Effector memory CD8-positive, alpha-beta T cell (primary cell): ENCODE data around the gene ESR2.
"Not testable (repeated sequence)": the region's sequence is repeated elsewhere in the genome, so short reads cannot be mapped to it uniquely, and the experiment has no call there.

Source experiments
- ATAC-seq: fragments of 150-1000 bp; cut with Tn5 transposase; replicated peaks from 2 replicates; pipeline ENCODE4 v1.10.0; 2021; ENCODE audit warnings: mild to moderate bottlenecking, moderate library complexity
- DNase-seq, 3 experiments: peaks; one replicate each; pipeline ENCODE4 v3.0.0; 2021
- H3K27ac Mint-ChIP-seq, 2 donors: one replicate each; pipeline ENCODE4 v1.8.0; 2022; ENCODE audit warnings: mild to moderate bottlenecking in 2 of 2, mixed read lengths in 2 of 2, moderate library complexity in 2 of 2
- H3K27me3 Mint-ChIP-seq, 2 donors: one replicate each; pipeline ENCODE4 v1.8.0; 2022; ENCODE audit warnings: mixed read lengths in 2 of 2
- H3K36me3 Mint-ChIP-seq: one replicate; pipeline ENCODE4 v1.8.0; 2022; ENCODE audit warnings: mild to moderate bottlenecking, moderate library complexity, mixed read lengths; ENCODE audit not compliant: insufficient read depth
- H3K4me1 Mint-ChIP-seq, 2 donors: one replicate each; pipeline ENCODE4 v1.8.0; 2022; ENCODE audit warnings: low read depth in 2 of 2, mixed read lengths in 2 of 2
- H3K4me3 Mint-ChIP-seq, 2 donors: one replicate each; pipeline ENCODE4 v1.8.0; 2022; ENCODE audit warnings: mild to moderate bottlenecking in 2 of 2, mixed read lengths in 2 of 2, moderate library complexity in 2 of 2
- H3K9me3 Mint-ChIP-seq, 2 donors: one replicate each; pipeline ENCODE4 v1.8.0; 2022; ENCODE audit warnings: mixed read lengths in 2 of 2

The ESR2 gene

DNA sequence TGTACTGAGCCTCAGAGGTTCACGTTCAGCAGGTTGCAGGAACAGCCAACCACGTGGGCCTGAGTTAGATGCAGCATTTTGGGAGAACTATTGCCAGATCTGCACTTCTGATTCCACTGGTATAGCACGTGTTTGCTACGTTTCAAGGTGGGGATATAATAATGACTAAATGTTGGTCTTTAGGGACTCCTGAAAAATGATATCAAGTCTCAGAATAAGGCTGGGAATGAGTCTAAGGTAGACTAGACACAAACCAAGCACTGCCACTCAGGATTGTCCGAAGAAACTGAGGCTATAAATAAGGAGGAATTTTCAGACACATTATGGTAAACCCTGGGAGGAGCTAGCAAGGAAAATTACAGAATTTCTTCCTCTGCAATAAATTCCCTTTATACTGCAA lies 98.1 kb downstream of the ESR2 start:
- H3K4me1 Mint-ChIP-seq, result peaks cover 23 to 45% of the 10 kb centered on the region in 2 donors
- no peaks in the 10 kb centered on the region for H3K27me3 Mint-ChIP-seq
- no peaks in the 10 kb centered on the region for H3K9me3 Mint-ChIP-seq
- H3K27ac Mint-ChIP-seq, result peak overlapping the region; percentile 38 to 86
- DNase-seq (no peak), ATAC-seq (no peak)
- no peak overlapping the region for H3K4me3 Mint-ChIP-seq
- peaks cover 32% of the 10 kb centered on the region for H3K36me3 Mint-ChIP-seq

DNA sequence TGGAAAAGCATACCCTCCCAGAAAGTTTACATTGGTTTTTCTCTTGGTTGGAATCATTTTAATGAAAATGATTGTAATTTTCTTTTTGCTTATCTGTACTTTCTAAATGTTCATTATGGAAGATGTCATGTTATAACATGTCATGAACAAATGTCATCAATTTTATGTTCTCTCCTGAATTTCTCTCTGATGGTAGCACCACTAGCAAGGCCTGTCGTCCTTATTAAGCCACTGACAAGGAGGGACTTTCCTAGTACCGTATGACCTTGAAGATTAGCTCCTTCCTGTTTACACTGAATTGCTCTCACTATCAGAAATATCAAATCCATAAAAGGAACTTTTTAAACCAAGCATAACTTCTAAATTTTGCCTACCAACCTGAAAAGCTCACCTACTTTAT lies 99.0 kb downstream of the ESR2 start:
- DNase-seq, result no peak
- no peak overlapping the region for H3K4me3 Mint-ChIP-seq
- peaks cover 39% of the 10 kb centered on the region for H3K36me3 Mint-ChIP-seq
- no peaks in the 10 kb centered on the region for H3K9me3 Mint-ChIP-seq
- H3K27me3 Mint-ChIP-seq, result no peaks in the 10 kb centered on the region
- peak overlapping the region; percentile 52 to 86 for H3K27ac Mint-ChIP-seq
- peaks cover 23 to 45% of the 10 kb centered on the region in 2 donors for H3K4me1 Mint-ChIP-seq
- peak; percentile 70 for ATAC-seq

DNA sequence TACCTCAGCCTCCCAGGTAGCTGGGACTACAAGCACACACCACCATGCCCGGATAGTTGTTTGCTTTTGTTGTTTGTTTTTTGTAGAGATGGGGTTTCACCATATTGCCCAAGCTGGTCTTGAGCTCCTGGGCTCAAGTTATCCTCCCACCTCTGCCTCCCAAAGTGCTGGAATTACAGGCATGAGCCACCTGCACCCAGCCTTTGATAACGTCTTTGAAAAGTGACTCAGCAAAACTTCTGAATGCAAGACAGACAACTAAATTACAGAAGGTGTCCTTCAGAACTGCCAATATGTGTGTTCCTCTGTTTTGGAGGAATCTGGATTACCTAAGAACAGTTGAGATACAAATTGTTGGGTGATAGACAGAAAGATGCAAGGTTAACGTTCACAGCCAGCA lies 99.8 kb downstream of the ESR2 start:
- DNase-seq (no peak), ATAC-seq (no peak)
- Mint-ChIP-seq H3K27ac (peak overlapping the region; percentile 52 to 86), H3K9me3 (no peaks in the 10 kb centered on the region), H3K27me3 (no peaks in the 10 kb centered on the region), H3K4me1 (peaks cover 23 to 45% of the 10 kb centered on the region in 2 donors), H3K4me3 (no peak overlapping the region), H3K36me3 (peaks cover 46% of the 10 kb centered on the region)

DNA sequence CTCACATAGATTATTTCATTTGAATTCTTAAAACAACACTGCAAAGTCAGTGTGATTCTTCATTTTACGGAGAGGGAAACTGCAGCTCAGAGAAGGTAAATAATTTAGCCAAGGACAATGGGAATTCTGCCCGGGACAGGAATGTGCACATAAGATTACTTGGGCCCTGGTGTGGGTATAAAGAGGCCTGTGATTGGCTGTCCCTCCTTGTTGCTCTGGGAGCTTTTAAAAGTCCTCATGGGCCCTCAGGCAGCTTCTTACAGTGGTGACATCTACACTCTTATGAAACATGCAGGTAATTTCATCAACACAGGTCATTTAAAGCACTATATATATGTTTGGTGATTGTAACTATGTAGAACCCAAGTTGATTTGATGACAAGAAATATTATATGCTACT lies 100.3 kb downstream of the ESR2 start:
- Mint-ChIP-seq H3K4me1 (peaks cover 23 to 41% of the 10 kb centered on the region in 2 donors), H3K27ac (peak overlapping the region; percentile 52 to 86), H3K27me3 (no peaks in the 10 kb centered on the region), H3K4me3 (no peak overlapping the region), H3K36me3 (peaks cover 51% of the 10 kb centered on the region), H3K9me3 (no peaks in the 10 kb centered on the region)
- no peak for DNase-seq
- no peak for ATAC-seq

DNA sequence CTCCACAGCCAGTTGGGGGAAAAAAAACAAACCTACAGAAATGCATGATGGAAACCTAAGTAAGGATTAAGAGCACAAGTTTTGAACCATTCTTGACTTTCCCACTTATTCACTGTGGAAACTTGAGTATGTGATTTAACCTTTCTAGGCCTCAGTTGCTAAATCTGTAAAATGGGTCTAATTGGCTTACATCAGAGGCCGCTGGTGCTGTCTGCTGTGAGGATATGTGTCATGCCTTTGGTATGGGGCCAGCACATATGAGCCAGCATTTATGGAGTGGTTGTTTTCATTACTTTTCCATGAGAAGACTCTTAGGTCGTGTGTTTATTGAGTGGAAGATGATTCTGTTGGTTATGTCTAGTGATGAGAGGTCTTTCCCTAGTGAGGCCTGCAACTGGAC lies 102.4 kb downstream of the ESR2 start:
- Mint-ChIP-seq H3K4me3 (no peak overlapping the region), H3K4me1 (peaks cover 20 to 32% of the 10 kb centered on the region in 2 donors), H3K27ac (peak overlapping the region in 1 of 2 donors; percentile 26), H3K36me3 (peaks cover 61% of the 10 kb centered on the region), H3K27me3 (no peaks in the 10 kb centered on the region), H3K9me3 (no peaks in the 10 kb centered on the region)
- DNase-seq (no peak), ATAC-seq (no peak)

DNA sequence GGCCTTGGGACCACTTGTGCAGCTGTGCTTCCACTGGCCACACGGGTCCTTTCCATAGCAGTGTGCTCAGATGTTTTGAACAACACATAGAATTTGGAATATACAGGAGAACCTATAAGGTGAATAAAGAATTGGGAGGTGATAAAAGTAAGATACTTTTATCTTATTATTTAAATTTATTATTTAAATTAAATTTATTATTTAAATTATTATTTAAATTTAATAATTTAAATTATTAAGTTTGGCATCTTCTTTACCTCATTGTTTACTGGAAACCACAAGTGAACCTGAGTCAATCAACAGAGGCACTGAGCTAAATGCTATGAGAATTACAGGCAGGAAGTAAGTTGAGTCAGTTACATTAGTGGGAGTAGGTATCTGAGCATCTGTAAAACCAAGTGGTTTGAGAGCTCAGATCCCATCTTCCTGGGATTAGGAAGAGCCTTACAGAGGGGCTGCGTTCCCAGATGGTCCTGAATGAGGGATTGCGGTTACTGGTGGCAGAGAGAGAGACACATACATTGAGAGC lies 103.1 kb downstream of the ESR2 start:
- ATAC-seq (no peak), DNase-seq (no peak)
- Mint-ChIP-seq H3K27ac (peak overlapping the region; percentile 9 to 38), H3K4me3 (no peak overlapping the region), H3K4me1 (peaks cover 20 to 32% of the 10 kb centered on the region in 2 donors), H3K9me3 (no peaks in the 10 kb centered on the region), H3K27me3 (no peaks in the 10 kb centered on the region), H3K36me3 (peaks cover 68% of the 10 kb centered on the region)

DNA sequence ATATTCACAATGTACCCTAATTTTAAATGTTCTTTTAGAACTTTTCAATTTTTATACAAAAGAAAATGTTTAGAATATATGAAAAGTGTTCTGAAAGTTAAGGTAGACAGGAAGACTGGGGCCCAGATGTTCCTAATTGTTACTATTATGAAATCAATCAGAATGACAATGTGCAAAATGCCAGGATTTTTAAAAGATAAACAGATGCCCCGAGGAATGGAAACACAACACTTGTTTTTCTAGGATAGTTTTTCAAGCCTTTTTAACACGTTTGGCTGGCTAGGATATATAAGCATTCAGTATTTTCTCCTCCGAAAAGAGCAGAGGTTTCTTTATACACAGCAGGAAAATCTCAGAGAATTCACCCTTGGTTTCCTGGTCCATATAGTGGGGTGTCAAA lies 106.8 kb downstream of the ESR2 start:
- DNase-seq (no peak), ATAC-seq (no peak)
- no peaks in the 10 kb centered on the region for H3K27me3 Mint-ChIP-seq
- no peak overlapping the region for H3K4me3 Mint-ChIP-seq
- H3K27ac Mint-ChIP-seq, result no peak overlapping the region
- H3K36me3 Mint-ChIP-seq, result peaks cover 87% of the 10 kb centered on the region
- no peaks in the 10 kb centered on the region for H3K9me3 Mint-ChIP-seq
- peaks cover 3 to 9% of the 10 kb centered on the region in 2 donors for H3K4me1 Mint-ChIP-seq

DNA sequence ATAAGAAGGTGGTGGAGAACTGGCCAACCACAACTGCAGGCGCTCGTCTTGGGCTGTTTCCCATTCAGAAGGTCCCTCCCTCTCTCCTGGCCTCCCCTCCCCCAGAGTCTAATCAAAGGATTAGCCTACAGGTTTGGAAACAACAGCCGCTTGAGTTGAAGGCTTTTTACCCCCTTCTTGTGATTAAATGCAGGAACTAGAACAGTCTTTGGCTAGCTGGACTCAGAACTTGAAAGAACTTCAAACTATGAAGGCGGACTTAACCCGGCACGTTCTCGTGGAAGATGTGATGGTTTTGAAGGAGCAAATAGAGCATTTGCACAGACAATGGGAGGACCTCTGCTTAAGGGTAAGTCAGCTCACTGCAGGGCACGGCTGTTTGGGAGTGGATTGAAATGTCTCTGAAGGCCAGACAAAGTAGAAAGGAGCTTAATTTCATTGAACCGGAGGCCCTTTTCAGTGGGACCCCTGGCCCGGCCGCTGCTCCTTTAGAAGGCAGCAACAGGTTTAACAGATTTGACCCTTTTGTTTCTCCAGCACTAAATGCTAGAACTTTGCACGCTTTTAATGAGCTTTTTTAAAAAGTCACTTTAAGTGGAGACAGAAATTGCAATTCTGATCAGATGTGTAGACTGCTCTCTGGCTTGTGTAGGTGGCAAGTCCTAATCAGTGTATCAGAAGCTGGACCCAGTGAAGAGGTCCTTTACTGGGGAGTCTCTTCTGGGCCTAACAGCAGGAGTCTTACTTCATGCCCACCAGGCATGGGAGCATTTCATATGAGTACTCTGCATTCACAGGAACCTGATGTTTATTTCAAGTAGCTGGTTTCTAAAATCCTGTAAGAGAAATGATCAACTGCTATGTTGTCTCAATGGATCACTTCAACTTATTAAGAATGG lies 107.7 kb downstream of the ESR2 start:
- peaks cover 89% of the 10 kb centered on the region for H3K36me3 Mint-ChIP-seq
- peaks cover 3 to 9% of the 10 kb centered on the region in 2 donors for H3K4me1 Mint-ChIP-seq
- peak overlapping the region in 1 of 2 donors; percentile 65 for H3K27ac Mint-ChIP-seq

DNA sequence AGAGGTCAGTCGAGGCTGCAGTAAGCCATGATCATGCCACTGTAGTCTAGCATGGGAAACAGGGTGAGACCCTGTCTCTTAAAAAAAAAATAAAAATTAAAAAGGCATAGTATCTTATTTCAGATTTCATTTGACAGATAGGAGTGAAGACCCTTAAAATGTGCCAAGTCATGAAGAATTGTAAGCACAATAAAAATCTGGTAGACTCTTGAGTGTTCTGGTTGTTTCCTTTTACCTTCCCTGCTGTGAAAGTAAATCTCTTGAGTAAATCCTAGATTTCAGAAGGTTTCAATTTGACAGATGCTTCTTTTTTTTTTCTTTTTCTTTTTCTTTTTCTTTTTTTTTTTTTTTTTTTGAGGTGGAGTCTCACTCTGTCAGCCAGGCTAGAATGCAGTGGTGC lies 109.0 kb downstream of the ESR2 start:
- Mint-ChIP-seq H3K27me3 (no peaks in the 10 kb centered on the region), H3K9me3 (no peaks in the 10 kb centered on the region), H3K27ac (peak overlapping the region in 1 of 2 donors; percentile 51), H3K4me1 (peaks cover 0 to 5% of the 10 kb centered on the region in 2 donors), H3K36me3 (peaks cover 90% of the 10 kb centered on the region), H3K4me3 (no peak overlapping the region)
- no peak for DNase-seq
- no peak for ATAC-seq

More for the DNA sequence above, 107.7 kb downstream of the ESR2 start:
- no peak for ATAC-seq
- DNase-seq, result no peak
- Mint-ChIP-seq H3K4me3 (no peak overlapping the region), H3K9me3 (no peaks in the 10 kb centered on the region), H3K27me3 (no peaks in the 10 kb centered on the region)

DNA sequence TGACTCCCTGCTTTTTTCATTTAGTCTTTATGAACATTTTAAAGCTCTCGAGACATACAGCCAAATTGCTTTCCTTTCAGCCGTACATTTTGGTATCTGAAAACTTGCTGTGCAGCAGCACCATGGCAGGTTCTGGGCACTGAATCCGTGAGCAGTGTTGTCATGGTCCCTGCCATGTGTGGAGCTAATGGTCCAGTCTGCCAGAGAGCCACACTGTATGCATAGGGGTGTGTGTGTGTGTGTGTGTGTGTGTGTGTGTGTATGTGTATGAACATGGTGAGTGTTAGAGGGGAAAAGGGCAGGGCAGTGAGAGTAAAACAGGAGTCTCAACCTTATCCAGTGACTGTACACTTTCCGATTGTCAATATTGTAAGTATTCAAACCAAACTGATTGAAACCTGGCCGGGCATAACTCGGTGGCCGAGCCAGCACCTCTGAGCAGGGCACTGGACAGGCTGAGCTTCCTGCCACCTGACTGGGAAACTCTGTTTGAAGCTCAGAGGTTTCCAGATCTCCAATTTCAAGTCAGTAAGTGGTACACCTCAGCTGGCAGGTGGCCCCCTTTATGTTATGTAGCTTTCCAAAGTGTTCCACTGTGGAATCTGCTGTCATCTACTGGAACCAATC lies 110.0 kb downstream of the ESR2 start:
- no peak for DNase-seq
- Mint-ChIP-seq H3K27me3 (no peaks in the 10 kb centered on the region), H3K9me3 (no peaks in the 10 kb centered on the region), H3K27ac (peak overlapping the region in 1 of 2 donors; percentile 51), H3K36me3 (peaks cover 91% of the 10 kb centered on the region), H3K4me3 (no peak overlapping the region), H3K4me1 (peaks cover 0 to 5% of the 10 kb centered on the region in 2 donors)
- ATAC-seq, result no peak

DNA sequence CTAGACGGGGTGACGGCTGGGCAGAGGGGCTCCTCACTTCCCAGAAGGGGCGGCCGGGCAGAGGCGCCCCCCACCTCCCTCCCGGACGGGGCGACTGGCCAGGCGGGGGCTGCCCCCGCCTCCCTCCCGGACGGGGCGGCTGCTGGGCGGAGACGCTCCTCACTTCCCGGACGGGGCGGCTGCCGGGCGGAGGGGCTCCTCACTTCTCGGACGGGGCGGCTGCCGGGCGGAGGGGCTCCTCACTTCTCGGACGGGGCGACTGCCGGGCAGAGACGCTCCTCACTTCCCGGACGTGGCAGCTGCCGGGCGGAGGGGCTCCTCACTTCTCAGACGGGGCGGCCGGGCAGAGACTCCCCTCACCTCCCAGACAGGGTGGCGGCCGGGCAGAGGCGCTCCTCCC lies 111.3 kb downstream of the ESR2 start:
- H3K27me3 Mint-ChIP-seq, H3K27ac Mint-ChIP-seq, H3K4me3 Mint-ChIP-seq, H3K9me3 Mint-ChIP-seq, DNase-seq, ATAC-seq, H3K4me1 Mint-ChIP-seq: not testable (repeated sequence)
- H3K36me3 Mint-ChIP-seq, result peaks cover 90% of the 10 kb centered on the region

DNA sequence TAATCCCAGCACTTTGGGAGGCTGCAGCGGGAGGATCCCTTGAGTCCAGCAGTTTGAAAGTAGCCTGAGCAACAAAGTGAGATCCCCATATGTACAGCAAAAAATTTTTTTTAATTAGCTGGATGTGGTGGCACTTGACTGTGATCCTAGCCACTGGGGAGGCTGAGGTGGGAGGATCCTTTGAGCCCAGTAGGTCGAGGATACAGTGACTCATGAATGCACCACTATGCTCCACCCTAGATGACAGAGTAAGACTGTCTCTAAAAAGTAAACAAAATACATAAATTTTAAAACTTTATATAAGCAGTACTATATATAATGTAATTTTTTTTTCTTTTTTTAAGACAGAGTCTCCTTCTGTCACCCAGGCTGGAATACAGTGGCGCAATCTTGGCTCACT lies 115.4 kb downstream of the ESR2 start:
- ATAC-seq (no peak), DNase-seq (no peak)
- H3K36me3 Mint-ChIP-seq, result peaks cover 91% of the 10 kb centered on the region
- H3K27ac Mint-ChIP-seq, result peak overlapping the region in 1 of 2 donors; percentile 55
- H3K4me1 Mint-ChIP-seq, result peaks cover 0 to 3% of the 10 kb centered on the region in 2 donors
- H3K9me3 Mint-ChIP-seq, result no peaks in the 10 kb centered on the region
- H3K27me3 Mint-ChIP-seq, result no peaks in the 10 kb centered on the region
- H3K4me3 Mint-ChIP-seq, result no peak overlapping the region

DNA sequence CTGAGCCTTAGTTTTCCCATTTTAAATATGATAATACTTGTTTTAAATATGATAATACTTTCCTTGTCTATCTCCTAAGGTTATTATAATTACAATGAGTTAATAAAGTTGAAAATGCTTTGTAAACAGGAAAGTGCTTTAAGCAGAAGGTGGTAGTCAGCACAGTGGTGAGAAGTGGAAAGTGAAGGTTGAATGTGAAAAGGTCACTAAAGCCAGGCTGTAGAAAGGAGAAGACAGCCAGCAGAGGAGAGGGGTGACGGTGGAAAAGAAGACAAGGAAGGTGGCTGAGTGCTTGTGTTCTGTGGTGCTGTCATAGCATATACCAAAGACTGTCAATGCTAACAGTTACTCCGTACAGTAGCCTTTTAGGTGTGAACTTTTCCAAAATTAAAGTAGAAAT lies 117.8 kb downstream of the ESR2 start:
- no peak overlapping the region for H3K4me3 Mint-ChIP-seq
- no peaks in the 10 kb centered on the region for H3K27me3 Mint-ChIP-seq
- ATAC-seq (no peak), DNase-seq (no peak)
- H3K36me3 Mint-ChIP-seq, result peaks cover 85% of the 10 kb centered on the region
- no peaks in the 10 kb centered on the region for H3K9me3 Mint-ChIP-seq
- H3K27ac Mint-ChIP-seq, result peak overlapping the region in 1 of 2 donors; percentile 91
- peaks cover 0 to 3% of the 10 kb centered on the region in 2 donors for H3K4me1 Mint-ChIP-seq
